ENCODE measurements around the gene CLDN20.
"Not testable (repeated sequence)": the region's sequence is repeated elsewhere in the genome, so short reads cannot be mapped to it uniquely, and the experiment has no call there.

The CLDN20 gene

DNA sequence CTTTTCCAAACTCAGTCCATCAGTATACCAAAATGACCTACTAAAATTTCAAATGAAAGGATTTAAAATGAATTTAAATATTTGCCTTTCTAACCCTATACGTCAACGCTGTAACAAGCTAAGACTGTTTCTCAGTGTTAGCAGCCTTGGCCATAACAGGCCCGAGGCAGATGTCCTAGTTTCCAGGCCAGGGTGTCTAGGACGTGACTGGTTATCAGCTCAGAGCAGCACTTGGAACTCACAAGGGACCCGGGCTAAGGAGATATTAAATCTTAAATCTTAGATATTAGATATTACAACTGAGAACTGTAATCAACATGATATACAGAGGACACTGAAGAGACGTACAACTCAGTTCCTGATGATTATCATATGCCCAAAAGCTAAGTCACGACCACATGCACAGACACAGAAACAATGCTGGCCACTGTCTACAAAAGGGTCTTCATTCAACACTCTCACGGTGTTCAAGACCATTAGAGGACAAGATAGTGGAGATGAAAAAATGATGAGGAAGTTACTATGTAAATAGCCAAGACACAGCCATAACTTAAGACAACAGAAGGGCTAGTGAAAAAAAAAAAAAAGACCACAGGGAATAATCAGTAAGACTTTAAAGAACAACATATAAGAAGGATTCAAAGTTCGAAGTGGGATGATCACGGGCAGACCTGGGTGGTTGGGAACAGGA is at the start of gene CLDN20:
TSS of gene CLDN20 (plus strand) at position 641 of the 691 bp plus-strand sequence. CDS start 11,707 bp downstream, outside the sequence.
- no peak for DNase-seq (ENCODE audit: low read depth)
- TF ChIP-seq, protein P1, sequence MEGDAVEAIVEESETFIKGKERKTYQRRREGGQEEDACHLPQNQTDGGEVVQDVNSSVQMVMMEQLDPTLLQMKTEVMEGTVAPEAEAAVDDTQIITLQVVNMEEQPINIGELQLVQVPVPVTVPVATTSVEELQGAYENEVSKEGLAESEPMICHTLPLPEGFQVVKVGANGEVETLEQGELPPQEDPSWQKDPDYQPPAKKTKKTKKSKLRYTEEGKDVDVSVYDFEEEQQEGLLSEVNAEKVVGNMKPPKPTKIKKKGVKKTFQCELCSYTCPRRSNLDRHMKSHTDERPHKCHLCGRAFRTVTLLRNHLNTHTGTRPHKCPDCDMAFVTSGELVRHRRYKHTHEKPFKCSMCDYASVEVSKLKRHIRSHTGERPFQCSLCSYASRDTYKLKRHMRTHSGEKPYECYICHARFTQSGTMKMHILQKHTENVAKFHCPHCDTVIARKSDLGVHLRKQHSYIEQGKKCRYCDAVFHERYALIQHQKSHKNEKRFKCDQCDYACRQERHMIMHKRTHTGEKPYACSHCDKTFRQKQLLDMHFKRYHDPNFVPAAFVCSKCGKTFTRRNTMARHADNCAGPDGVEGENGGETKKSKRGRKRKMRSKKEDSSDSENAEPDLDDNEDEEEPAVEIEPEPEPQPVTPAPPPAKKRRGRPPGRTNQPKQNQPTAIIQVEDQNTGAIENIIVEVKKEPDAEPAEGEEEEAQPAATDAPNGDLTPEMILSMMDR (IDR thresholded peaks at IDR 0.05; ENCODE audit: low read depth, low read length, missing control alignments): no peak
- H3K4me3 ChIP-seq (ENCODE audit: low read depth, low read length): no peak within 1 kb of the TSS

- TF ChIP-seq, protein P1 (IDR thresholded peaks at IDR 0.05; ENCODE audit: low read depth, low read length, missing control alignments): no peak
- DNase-seq (ENCODE audit: low read depth): no peak
These were observed 47.9 kb upstream of the CLDN20 start for GRCh38 chr6:155215906-155216305.

GRCh38 chr6:155216312-155217046 is 47.3 kb upstream of the CLDN20 start:
- TF ChIP-seq, protein P1 (IDR thresholded peaks at IDR 0.05; ENCODE audit: low read depth, low read length, missing control alignments): no peak
- DNase-seq (ENCODE audit: low read depth): no peak
- no peak overlapping the region for H3K4me3 ChIP-seq (ENCODE audit: low read depth, low read length)

More at GRCh38 chr6:155215906-155216305, 47.9 kb upstream of the CLDN20 start:
- no peak overlapping the region for H3K4me3 ChIP-seq (ENCODE audit: low read depth, low read length)

GRCh38 chr6:155218711-155219110 is 45.1 kb upstream of the CLDN20 start:
- not testable (repeated sequence) for H3K4me3 ChIP-seq (ENCODE audit: low read depth, low read length); DNase-seq (ENCODE audit: low read depth)

- TF ChIP-seq, protein P1 (IDR thresholded peaks at IDR 0.05; ENCODE audit: low read depth, low read length, missing control alignments): no peak
- H3K4me3 ChIP-seq (ENCODE audit: low read depth, low read length): no peak overlapping the region
- DNase-seq (ENCODE audit: low read depth): no peak
These were observed 44.5 kb upstream of the CLDN20 start for GRCh38 chr6:155219299-155219698.

DNA sequence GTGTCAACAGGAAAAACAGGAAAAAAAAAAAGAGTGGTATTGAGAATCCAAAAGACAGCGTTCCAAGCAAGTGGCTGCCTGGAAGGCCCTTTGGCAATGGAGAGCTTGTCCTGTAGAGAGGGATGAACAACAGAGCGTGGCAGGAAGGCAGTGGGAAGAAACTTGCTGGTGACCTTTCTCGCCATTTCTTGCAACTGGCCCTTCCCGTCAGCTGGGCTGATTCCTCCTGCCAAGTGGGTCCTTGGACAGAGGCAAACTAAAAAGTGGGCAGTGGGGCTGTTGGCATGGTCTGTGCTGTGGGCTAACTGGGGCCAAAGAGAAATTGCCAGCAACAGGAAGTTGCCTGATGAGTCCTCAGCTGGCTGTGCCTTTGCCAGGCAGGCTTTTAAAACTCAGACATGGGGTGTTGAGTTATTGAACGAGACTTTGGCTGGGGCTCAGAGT is 43.9 kb upstream of the CLDN20 start:
- no peak overlapping the region for H3K4me3 ChIP-seq (ENCODE audit: low read depth, low read length)
- no peak for DNase-seq (ENCODE audit: low read depth)

GRCh38 chr6:155221086-155221485 is 42.7 kb upstream of the CLDN20 start:
- TF ChIP-seq, protein P1 (IDR thresholded peaks at IDR 0.05; ENCODE audit: low read depth, low read length, missing control alignments): no peak
- no peak for DNase-seq (ENCODE audit: low read depth)
- H3K4me3 ChIP-seq (ENCODE audit: low read depth, low read length): no peak overlapping the region

More for the DNA sequence above, 43.9 kb upstream of the CLDN20 start:
- TF ChIP-seq, protein P1 (IDR thresholded peaks at IDR 0.05; ENCODE audit: low read depth, low read length, missing control alignments): no peak

Data from GM12864 (cell line).